Activated CD8-positive, alpha-beta memory T cell treated with anti-CD3 and anti-CD28 coated beads for 1 hour (primary cell): Measurements from ENCODE around the gene AHRR.
"Not testable (repeated sequence)": the region's sequence is repeated elsewhere in the genome, so short reads cannot be mapped to it uniquely, and the experiment has no call there.

Experiments used
- DNase-seq, 2 donors: peaks; one replicate each; pipeline ENCODE4 v3.0.0-alpha.2; 2020; ENCODE audit warnings: low read depth in 1 of 2; ENCODE audit errors: extremely low read depth in 1 of 2

Gene AHRR

DNA sequence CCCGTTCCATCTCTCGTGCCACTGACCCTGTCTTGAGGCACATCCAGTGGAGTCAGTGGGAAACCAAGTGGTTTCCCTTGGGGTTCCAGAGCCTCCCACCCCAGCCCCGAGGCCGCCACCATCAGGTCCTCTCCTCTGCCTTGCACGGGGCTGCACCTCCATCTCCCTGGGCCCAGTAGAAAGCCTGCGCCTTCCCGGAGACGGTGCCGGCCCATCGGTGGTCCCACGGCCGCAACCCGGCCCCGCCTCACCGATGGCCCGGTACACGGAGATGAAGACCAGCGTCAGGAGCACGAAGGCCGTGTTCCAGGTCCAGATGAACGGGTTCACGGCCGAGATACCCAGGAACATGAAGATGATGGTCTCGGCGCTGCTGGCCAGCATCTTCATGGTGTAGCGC, 161.5 kb downstream of the AHRR start:
- DNase-seq = no peak

DNA sequence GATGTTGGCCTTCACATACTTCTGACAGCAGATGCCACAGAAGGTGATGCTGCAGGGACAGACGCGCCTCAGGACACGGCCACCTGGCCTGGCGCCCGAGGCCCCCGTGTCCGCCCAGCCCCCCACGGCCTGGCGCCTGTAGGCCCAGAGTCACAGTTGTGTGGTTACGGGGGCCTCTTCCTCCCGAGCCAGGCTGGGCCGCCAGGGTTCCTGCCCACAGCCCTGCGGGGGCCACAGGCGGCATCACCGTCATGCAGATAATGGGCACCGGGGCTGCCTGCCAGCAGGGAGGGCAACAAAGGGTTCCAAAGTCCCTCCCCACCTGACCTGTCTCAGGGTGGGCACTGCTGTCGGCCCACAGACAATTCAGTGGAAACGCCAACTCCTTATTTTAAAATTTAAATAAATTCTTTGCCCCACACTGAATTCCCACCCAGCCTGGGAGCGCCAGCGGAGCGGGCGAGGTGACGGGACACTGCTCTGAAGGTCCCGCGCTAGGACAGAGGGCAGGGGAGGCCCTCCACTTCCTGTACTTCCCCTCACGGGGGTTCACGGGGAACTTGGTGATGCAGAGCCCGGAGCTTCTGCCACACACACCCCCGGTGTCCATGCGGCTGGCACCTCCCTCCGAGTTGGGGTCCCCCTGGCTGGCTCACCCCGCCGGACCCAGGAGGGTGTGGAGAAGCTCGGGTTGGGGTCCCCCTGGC, 162.1 kb downstream of the AHRR start:
- no peak for DNase-seq

DNA sequence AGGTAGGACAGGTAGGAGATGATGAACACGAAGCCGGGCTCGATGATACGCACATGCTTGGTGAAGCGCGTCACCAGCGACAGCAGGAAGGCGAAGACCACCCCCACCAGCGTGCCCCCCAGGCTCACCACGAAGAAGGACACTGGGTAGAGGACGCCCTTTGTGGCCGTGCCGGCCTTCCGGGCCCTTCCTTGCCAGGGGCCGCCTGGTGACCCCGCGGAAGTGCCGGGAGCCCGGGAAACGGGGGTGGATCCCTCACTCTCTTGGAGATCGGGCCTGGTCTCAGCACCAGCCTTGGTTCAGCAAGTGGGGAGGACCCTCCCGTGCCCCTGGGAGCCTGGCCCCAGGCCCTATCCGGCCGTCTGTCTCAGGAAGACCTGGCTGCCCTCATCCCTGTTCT, 163.0 kb downstream of the AHRR start:
- DNase-seq = no peak

DNA sequence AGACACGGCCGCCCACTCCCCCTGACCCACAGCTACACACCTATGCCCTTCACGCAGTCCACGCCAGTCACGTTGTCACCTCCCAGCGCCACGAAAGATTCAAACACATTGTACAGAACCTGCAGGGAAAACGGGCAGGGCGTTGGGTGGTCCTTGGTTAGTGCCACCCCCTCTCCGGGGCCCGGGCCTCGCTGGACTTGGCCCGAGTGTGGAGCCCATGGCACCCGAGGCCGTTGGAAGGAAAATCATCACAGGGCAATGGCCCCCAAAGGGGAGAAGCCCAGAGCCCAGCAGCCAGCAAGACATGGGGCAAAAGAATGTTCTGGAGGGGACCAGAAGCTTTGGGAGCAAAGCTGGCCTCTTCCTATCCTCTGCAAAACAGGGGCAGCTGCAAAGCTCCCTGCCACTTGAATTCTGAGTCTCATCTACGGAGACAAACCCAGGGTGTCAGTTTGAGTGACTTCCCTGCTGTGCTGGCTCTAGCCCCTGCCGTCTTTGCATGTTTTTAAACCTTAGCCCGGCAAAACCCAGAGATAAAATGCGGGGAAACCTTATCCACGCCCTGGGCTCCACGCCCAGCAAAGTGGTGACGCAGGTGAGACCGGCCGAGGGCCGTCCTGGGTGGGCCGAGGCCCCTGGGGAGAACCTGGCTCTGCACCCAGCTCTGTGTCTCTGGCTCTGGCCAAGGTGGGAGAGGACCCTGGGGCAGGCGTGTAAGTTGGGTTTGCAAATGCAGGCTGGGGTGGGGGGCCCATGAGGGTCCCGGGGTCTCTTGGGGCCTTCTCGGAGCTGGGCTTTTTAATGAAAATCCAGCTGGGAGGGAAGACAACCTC, 163.8 kb downstream of the AHRR start:
- DNase-seq = no peak

DNA sequence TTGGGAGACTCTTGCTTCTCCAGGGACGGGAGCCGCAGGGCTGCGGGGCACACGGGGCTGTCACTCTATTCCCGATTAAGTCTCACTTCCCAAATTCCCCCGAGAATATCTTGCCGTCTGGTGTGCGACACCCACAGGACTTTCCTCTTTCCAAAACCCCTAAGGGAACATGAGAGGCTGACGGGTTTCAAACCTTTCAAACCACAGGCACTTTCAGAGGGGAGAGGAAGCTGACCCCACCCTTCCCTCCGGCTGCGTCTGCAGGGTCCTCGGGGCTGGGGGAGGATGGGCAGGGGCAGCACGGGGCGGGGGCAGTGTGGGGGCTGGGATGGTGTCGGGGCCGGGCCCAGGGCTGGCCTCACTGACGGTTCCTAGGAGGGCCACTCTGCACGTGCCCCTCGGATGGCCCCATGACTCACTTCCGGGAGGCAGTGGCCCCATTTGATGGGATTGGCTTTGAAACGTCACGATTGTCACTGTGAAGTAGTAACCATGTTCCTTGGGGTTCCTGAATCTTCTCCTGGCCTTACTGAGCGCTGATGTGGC, 164.5 kb downstream of the AHRR start:
- no peak for DNase-seq

DNA sequence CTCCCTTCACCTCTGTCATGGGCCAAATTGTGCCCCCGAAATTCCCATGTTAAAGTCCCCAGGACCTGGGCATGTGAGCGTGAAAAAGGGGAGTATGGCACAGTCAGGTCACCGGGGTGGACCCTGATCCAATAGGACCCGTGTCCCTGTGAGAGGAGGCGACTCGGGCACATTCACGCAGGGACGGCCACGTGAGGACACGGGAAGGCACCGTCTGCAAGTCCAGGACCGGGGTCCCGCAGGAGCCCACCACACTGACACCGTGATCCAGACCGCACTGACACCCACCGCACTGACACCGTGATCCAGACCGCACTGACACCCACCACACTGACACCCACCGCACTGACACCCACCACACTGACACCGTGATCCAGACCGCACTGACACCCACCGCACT, 165.1 kb downstream of the AHRR start:
- DNase-seq = not testable (repeated sequence)
